SK-N-SH treated with all-trans-retinoic acid at 6 μM for 48 hours (cell line): ENCODE results near the gene PCDH17.

Experiments
- ATAC-seq: fragments of 200-7000 bp; cut with Tn5 transposase; 3 replicates; pipeline ENCODE4 v1.9.1; 2020; ENCODE audit warnings: mild to moderate bottlenecking, moderate library complexity
- CSDC2 ChIP-seq: fragments of 250-450 bp; sonication (Bioruptor Pico); IDR thresholded peaks from 2 replicates; pipeline ENCODE4 v1.5.0; 2020; ENCODE audit warnings: mild to moderate bottlenecking, moderate library complexity
- ESRRG ChIP-seq: fragments of 250-450 bp; sonication (Bioruptor Pico); IDR thresholded peaks from 2 replicates; pipeline ENCODE4 v1.6.1; 2021; ENCODE audit warnings: mild to moderate bottlenecking
- GLIS3 ChIP-seq: fragments of 250-450 bp; sonication (Bioruptor Pico); IDR thresholded peaks from 2 replicates; pipeline ENCODE4 v1.5.0; 2020; ENCODE audit warnings: mild to moderate bottlenecking, moderate library complexity
- ISL1 ChIP-seq: fragments of 250-450 bp; sonication (Bioruptor Pico); IDR thresholded peaks from 2 replicates; pipeline ENCODE4 v2.1.2; 2022; ENCODE audit warnings: mild to moderate bottlenecking, moderate library complexity
- OSR1 ChIP-seq: fragments of 250-450 bp; sonication (Bioruptor Pico); IDR thresholded peaks from 2 replicates; pipeline ENCODE4 v1.8.0; 2022; ENCODE audit warnings: moderate library complexity, mild to moderate bottlenecking, inconsistent platforms
- PATZ1 ChIP-seq: fragments of 250-450 bp; sonication (Bioruptor Pico); IDR thresholded peaks from 2 replicates; pipeline ENCODE4 v1.8.0; 2020; ENCODE audit warnings: mild to moderate bottlenecking, moderate library complexity, borderline replicate concordance
- PPARA ChIP-seq: fragments of 250-450 bp; sonication (Bioruptor Pico); IDR thresholded peaks from 2 replicates; pipeline ENCODE4 v1.5.0; 2020; ENCODE audit warnings: mild to moderate bottlenecking, borderline replicate concordance
- RARB ChIP-seq: fragments of 250-450 bp; sonication (Bioruptor Pico); IDR thresholded peaks from 2 replicates; pipeline ENCODE4 v1.8.0; 2021; ENCODE audit warnings: mild to moderate bottlenecking, moderate library complexity
- SNAI2 ChIP-seq: fragments of 250-450 bp; sonication (Bioruptor Pico); IDR thresholded peaks from 2 replicates; pipeline ENCODE4 v1.5.0; 2020; ENCODE audit warnings: mild to moderate bottlenecking, moderate library complexity
- TCF4 ChIP-seq: fragments of 250-450 bp; sonication (Bioruptor Pico); IDR thresholded peaks from 2 replicates; pipeline ENCODE4 v1.8.0; 2021; ENCODE audit warnings: mild to moderate bottlenecking, moderate library complexity, borderline replicate concordance
- TOX ChIP-seq: fragments of 250-450 bp; sonication (Bioruptor Pico); IDR thresholded peaks from 2 replicates; pipeline ENCODE4 v1.8.0; 2021; ENCODE audit warnings: mild to moderate bottlenecking, moderate library complexity, borderline replicate concordance
- ZC3H10 ChIP-seq: fragments of 250-450 bp; sonication (Bioruptor Pico); IDR thresholded peaks from 2 replicates; pipeline ENCODE4 v1.5.1; 2021; ENCODE audit warnings: mild to moderate bottlenecking, moderate library complexity
- ZFP3 ChIP-seq: fragments of 250-450 bp; sonication (Bioruptor Pico); IDR thresholded peaks from 2 replicates; pipeline ENCODE4 v1.5.0; 2020; ENCODE audit warnings: mild to moderate bottlenecking, moderate library complexity
- ZFP30 ChIP-seq: fragments of 450-650 bp; formaldehyde crosslinking; IDR thresholded peaks from 2 replicates; pipeline ENCODE4 v1.5.0; 2022; ENCODE audit warnings: mild to moderate bottlenecking, moderate library complexity
- ZNF565 ChIP-seq: fragments of 450-650 bp; formaldehyde crosslinking; conservative IDR thresholded peaks from 2 replicates; pipeline ENCODE4 v1.5.0; 2020; ENCODE audit warnings: low read depth, mild to moderate bottlenecking, moderate library complexity
- ZNF70 ChIP-seq: fragments of 450-650 bp; formaldehyde crosslinking; IDR thresholded peaks from 2 replicates; pipeline ENCODE4 v1.5.0; 2020; ENCODE audit warnings: mild to moderate bottlenecking, moderate library complexity
- TF ChIP-seq, protein P1 (sequence below): fragments of 250-450 bp; sonication (Bioruptor Pico); IDR thresholded peaks from 2 replicates; pipeline ENCODE4 v1.5.1; 2021; ENCODE audit warnings: mild to moderate bottlenecking, moderate library complexity
- TF ChIP-seq, protein P2 (sequence below): fragments of 250-450 bp; sonication (Bioruptor Pico); IDR thresholded peaks from 2 replicates; pipeline ENCODE4 v1.5.0; 2020; ENCODE audit warnings: mild to moderate bottlenecking, moderate library complexity
- TF ChIP-seq, protein P3 (sequence below): fragments of 250-450 bp; sonication (Bioruptor Pico); IDR thresholded peaks from 2 replicates; pipeline ENCODE4 v1.5.1; 2020; ENCODE audit warnings: low read depth, mild to moderate bottlenecking, moderate library complexity
- TF ChIP-seq, protein P4 (sequence below): fragments of 250-450 bp; sonication (Bioruptor Pico); IDR thresholded peaks from 2 replicates; pipeline ENCODE4 v1.8.0; 2021; ENCODE audit warnings: low read depth, mild to moderate bottlenecking, moderate library complexity, borderline replicate concordance

PCDH17 gene

GRCh38 chr13:57638186-57638890, 6.8 kb downstream of the PCDH17 start:
- TF ChIP-seq, protein P1, sequence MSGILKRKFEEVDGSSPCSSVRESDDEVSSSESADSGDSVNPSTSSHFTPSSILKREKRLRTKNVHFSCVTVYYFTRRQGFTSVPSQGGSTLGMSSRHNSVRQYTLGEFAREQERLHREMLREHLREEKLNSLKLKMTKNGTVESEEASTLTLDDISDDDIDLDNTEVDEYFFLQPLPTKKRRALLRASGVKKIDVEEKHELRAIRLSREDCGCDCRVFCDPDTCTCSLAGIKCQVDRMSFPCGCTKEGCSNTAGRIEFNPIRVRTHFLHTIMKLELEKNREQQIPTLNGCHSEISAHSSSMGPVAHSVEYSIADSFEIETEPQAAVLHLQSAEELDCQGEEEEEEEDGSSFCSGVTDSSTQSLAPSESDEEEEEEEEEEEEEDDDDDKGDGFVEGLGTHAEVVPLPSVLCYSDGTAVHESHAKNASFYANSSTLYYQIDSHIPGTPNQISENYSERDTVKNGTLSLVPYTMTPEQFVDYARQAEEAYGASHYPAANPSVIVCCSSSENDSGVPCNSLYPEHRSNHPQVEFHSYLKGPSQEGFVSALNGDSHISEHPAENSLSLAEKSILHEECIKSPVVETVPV (CRISPR knock-in tag) = no peak
- TF ChIP-seq ZNF70 (CRISPR knock-in tag) = peak; percentile 68
- TF ChIP-seq, all 23 proteins: peak for 1
- no peak for ATAC-seq

DNA sequence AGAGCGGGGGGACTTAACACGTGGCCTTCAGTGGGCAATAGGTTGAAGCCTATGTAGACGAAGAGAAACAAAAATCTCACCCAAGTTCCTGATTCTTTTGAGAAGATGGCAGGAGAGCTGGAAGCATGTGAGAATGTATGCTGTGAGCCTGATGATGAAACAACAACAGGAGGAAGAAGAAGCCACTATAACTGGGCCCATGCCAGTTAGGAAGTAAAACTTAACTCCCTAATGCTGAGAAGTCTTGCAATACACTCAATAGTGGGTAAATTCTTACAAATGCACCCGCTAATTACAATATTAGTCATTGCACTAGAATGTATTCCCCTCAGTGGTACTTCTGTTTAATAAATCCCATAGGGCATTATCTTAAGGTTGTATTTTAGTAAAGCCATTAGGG, 9.1 kb downstream of the PCDH17 start:
- no peak for TF ChIP-seq GLIS3
- TF ChIP-seq SNAI2 (CRISPR knock-in tag) = no peak
- TF ChIP-seq ZNF70 (CRISPR knock-in tag) = no peak
- no peak for TF ChIP-seq ISL1 (CRISPR knock-in tag)
- TF ChIP-seq OSR1 = no peak
- no peak for TF ChIP-seq TOX
- ATAC-seq = no peak

DNA sequence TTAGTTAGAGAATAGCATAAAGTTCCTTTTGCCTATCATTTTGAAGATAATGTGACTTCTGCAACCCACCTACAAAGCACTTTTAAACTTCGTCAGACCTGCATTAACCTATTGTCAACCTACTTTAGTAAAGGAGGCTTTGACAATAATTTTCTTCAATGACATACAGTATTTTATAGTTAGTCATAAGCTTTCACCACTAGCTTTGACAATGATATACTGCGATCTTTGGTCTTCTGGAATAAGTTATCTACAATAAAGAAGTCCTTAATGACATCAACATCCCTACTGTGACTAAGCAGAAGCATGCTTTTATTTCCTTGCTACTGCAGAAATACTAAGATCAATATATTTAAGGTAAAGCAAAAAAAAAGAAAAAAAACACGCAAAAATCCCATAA, 9.5 kb downstream of the PCDH17 start:
- no peak for ATAC-seq
- TF ChIP-seq PATZ1 (CRISPR knock-in tag) = no peak
- no peak for TF ChIP-seq SNAI2 (CRISPR knock-in tag)
- no peak for TF ChIP-seq RARB (CRISPR knock-in tag)
- TF ChIP-seq ZFP3 (CRISPR knock-in tag) = no peak
- no peak for TF ChIP-seq ZFP30 (CRISPR knock-in tag)
- no peak for TF ChIP-seq ZNF565 (CRISPR knock-in tag)
- TF ChIP-seq ISL1 (CRISPR knock-in tag) = no peak
- TF ChIP-seq, protein P2, sequence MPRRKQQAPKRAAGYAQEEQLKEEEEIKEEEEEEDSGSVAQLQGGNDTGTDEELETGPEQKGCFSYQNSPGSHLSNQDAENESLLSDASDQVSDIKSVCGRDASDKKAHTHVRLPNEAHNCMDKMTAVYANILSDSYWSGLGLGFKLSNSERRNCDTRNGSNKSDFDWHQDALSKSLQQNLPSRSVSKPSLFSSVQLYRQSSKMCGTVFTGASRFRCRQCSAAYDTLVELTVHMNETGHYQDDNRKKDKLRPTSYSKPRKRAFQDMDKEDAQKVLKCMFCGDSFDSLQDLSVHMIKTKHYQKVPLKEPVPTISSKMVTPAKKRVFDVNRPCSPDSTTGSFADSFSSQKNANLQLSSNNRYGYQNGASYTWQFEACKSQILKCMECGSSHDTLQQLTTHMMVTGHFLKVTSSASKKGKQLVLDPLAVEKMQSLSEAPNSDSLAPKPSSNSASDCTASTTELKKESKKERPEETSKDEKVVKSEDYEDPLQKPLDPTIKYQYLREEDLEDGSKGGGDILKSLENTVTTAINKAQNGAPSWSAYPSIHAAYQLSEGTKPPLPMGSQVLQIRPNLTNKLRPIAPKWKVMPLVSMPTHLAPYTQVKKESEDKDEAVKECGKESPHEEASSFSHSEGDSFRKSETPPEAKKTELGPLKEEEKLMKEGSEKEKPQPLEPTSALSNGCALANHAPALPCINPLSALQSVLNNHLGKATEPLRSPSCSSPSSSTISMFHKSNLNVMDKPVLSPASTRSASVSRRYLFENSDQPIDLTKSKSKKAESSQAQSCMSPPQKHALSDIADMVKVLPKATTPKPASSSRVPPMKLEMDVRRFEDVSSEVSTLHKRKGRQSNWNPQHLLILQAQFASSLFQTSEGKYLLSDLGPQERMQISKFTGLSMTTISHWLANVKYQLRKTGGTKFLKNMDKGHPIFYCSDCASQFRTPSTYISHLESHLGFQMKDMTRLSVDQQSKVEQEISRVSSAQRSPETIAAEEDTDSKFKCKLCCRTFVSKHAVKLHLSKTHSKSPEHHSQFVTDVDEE (CRISPR knock-in tag) = no peak
- no peak for TF ChIP-seq ZNF70 (CRISPR knock-in tag)

DNA sequence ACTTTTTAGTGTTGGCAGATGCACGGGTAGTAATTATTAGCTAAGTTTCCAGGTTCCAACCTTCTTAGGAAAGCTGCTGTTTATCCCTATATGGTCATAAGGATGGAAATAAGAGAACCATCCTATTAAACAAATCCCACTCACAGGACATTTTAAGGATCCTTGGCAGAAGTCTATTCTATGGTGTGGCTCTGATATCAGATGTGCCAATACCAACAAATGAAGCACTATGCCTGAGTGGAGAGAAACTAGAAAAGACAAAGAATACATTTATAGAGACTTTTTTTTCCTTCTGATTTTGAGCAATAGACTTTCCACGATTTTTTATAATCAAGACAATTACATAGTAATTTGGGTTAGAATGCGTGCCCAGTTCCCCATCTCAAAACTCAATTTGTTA, 12.6 kb downstream of the PCDH17 start:
- ATAC-seq = no peak
- TF ChIP-seq ZNF565 (CRISPR knock-in tag) = no peak
- TF ChIP-seq, all 23 proteins: peak for 0

GRCh38 chr13:57653229-57653989, 21.9 kb downstream of the PCDH17 start:
- ATAC-seq = no peak
- TF ChIP-seq OSR1 (no peak), ZNF565 (CRISPR knock-in tag) (no peak), TCF4 (no peak), SNAI2 (CRISPR knock-in tag) (no peak), PPARA (CRISPR knock-in tag) (no peak), GLIS3 (no peak), CSDC2 (CRISPR knock-in tag) (no peak), ISL1 (CRISPR knock-in tag) (no peak), TOX (no peak), ZC3H10 (no peak), ZNF70 (CRISPR knock-in tag) (no peak), ESRRG (CRISPR knock-in tag) (no peak)
- TF ChIP-seq, protein P3, sequence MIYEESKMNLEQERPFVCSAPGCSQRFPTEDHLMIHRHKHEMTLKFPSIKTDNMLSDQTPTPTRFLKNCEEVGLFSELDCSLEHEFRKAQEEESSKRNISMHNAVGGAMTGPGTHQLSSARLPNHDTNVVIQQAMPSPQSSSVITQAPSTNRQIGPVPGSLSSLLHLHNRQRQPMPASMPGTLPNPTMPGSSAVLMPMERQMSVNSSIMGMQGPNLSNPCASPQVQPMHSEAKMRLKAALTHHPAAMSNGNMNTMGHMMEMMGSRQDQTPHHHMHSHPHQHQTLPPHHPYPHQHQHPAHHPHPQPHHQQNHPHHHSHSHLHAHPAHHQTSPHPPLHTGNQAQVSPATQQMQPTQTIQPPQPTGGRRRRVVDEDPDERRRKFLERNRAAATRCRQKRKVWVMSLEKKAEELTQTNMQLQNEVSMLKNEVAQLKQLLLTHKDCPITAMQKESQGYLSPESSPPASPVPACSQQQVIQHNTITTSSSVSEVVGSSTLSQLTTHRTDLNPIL (CRISPR knock-in tag) = no peak
- TF ChIP-seq, protein P1 (CRISPR knock-in tag) = no peak
- TF ChIP-seq, protein P4, sequence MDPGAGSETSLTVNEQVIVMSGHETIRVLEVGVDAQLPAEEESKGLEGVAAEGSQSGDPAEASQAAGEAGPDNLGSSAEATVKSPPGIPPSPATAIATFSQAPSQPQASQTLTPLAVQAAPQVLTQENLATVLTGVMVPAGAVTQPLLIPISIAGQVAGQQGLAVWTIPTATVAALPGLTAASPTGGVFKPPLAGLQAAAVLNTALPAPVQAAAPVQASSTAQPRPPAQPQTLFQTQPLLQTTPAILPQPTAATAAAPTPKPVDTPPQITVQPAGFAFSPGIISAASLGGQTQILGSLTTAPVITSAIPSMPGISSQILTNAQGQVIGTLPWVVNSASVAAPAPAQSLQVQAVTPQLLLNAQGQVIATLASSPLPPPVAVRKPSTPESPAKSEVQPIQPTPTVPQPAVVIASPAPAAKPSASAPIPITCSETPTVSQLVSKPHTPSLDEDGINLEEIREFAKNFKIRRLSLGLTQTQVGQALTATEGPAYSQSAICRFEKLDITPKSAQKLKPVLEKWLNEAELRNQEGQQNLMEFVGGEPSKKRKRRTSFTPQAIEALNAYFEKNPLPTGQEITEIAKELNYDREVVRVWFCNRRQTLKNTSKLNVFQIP (CRISPR knock-in tag) = no peak
